ENCODE results near the gene TTC4.

GRCh38 chr1:54741531-54741930 is 25.9 kb downstream of the TTC4 start:
- TF ChIP-seq CTCF (IDR thresholded peaks at IDR 0.05; ENCODE audit: low read depth, low read length, poor library complexity, severe bottlenecking) (no peak), EZH2phosphoT487 (IDR thresholded peaks at IDR 0.05; ENCODE audit: borderline replicate concordance, low read length) (no peak)

All from DOHH2 (cell line).